Cerebellar cortex (tissue), 1 donor: ENCODE results near the gene TTLL8.

ENCODE experiments used
- DNase-seq: peaks from one replicate; pipeline ENCODE4 v3.0.0-alpha.2; 2015; ENCODE audit warnings: low spot score

Gene TTLL8

GRCh38 chr22:50061824-50062355 is 3.8 kb upstream of the TTLL8 start:
- no peak for DNase-seq

GRCh38 chr22:50061141-50061823 is 3.2 kb upstream of the TTLL8 start:
- no peak for DNase-seq

DNA sequence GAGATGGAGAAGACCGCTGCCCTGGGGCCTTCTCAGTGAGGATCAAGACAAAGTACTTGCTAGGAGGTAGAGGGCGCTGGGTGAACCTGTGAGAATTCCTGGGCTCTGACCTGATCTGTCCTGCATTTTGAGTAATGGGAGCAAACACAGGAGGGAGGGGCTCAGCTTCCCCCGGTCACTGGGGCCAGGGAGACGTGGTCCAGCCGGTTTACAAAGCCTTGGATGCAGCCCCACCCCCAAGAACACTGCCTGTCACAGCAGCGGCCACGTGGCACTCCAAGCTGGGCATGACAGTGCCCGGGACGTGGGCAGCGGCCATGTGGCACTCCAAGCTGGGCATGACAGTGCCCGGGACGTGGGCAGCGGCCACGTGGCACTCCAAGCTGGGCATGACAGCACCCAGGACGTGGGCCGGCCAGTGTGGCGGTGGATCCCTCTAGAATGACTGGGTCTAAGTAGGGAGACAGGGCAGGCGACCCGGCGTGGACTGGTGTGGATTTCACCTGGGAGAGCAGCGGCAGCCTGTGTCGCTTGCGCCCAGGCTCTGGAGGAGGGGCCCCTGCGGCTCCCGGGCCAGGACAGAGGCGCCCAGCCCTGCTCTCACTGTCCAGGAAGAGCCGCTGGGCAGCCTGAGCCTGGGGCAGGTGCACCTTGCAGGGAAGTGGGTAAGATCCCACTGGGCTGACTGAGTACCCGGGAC is 2.5 kb upstream of the TTLL8 start:
- no peak for DNase-seq

GRCh38 chr22:50059881-50060262 is 1.8 kb upstream of the TTLL8 start:
- DNase-seq = no peak

DNA sequence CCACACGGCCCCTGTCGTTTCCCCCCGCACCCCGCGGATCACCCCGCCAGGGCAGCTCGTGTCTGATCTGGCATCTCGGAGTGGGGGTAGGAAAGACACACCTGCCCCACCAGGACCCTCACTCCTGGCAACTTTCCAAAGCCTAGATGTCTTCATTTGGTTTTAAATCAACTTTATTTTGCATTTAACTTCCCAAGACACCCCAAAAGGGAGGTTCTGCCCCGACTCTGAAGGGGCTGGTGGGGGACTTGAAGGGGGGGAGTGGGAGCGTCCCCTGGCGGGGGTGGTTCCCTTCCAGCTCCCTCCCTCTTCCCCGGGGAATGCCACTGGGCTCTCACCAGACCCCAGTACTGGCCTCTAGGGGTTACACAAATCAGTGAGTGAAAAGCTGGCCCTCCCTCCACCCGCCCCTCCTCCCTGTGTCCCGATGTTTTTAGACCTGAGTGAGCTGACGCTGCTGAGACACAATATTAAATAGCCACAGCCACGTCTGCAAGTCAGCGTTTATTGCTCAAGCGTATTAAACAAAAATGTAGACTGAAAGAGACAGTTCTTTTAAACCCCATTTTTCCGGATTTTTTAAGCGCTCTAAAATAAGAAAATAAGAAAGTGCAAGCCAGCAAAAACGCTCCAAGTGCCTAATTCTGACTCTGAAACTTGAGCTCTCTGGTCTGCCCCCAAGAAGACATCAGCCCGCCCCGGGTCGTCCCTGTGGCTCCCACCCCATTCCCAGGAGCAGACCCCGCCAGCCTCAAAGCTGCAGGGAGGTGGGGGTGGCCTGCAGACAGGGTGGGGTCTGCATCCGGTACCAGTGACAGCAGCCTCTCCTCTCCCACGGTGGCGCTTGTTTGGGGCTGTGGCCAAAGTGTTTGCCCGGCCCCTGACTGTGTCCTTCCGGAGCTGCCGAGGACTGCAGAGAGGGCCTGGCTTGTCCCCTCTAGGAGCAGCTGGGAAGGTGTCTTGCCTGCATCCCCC is 1.1 kb upstream of the TTLL8 start:
- peak; percentile 10 for DNase-seq

- DNase-seq = no peak
These were observed 629 bp downstream of the TTLL8 start for GRCh38 chr22:50057278-50058060.

GRCh38 chr22:50056214-50056972 is 1.7 kb downstream of the TTLL8 start:
- no peak for DNase-seq

DNA sequence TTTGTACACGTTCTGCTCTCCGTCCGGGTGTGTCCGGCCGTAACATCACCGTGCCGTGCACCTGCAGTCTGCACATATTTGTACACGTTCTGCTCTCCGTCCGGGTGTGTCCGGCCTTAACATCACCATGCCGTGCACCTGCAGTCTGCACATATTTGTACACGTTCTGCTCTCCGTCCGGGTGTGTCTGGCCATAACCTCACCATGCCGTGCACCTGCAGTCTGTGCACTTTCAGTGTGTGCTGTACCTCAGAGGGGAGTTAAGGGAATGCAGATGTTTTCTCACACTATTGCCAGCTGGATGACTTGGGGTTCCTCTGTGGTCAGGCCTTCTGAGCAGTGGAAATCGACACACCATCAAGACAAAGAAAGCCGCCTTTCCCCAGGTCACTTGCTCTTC is 4.2 kb downstream of the TTLL8 start:
- no peak for DNase-seq

GRCh38 chr22:50051930-50052329 is 6.2 kb downstream of the TTLL8 start:
- DNase-seq = no peak

- no peak for DNase-seq
These were observed 8.6 kb downstream of the TTLL8 start for GRCh38 chr22:50049299-50050195.

DNA sequence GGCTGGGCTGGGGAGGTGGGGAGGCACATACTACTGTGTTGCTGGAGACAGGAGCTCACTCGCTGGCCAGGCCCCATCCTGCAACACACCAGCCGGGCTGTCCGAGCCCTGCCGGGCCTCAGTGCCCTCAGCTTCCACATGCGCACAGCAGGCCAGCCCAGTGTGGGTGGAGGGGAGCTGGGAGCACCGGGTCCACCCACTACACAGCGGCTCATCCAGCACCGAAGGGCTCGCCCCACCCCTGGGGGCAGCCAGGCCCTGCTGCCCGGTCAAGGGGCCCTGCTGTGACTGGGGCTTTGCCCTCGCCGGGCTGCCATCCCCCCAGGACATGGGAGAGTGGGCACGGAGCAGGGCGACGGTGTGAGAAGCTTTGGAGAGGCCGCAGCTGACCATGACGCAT is 9.3 kb downstream of the TTLL8 start:
- no peak for DNase-seq

- DNase-seq = no peak
These were observed 9.9 kb downstream of the TTLL8 start for GRCh38 chr22:50048061-50048765.

DNA sequence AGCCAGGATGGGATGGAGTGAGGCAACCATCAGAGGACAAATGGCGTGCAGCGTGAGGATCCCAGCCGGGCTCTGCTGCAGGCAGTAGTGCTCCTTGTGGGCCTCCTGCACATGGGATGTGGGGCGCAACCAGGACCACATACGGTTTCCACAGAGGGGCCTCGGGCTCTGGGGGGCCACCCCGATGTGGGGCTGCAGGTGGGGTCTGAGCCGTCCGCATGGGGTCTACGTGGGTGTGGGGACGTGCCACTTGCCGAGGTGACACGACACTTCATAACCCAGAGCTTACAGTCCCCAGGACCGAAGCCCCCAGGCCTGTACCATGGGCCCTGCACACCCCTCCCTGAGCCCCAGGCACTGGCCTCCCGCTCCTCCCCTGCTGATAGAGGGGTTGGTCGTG is 10.8 kb downstream of the TTLL8 start:
- DNase-seq = no peak

- no peak for DNase-seq
These were observed 11.4 kb downstream of the TTLL8 start for GRCh38 chr22:50046481-50047245.

- no peak for DNase-seq
These were observed 12.1 kb downstream of the TTLL8 start for GRCh38 chr22:50046019-50046415.

- no peak for DNase-seq
These were observed 12.7 kb downstream of the TTLL8 start for GRCh38 chr22:50045211-50046018.

DNA sequence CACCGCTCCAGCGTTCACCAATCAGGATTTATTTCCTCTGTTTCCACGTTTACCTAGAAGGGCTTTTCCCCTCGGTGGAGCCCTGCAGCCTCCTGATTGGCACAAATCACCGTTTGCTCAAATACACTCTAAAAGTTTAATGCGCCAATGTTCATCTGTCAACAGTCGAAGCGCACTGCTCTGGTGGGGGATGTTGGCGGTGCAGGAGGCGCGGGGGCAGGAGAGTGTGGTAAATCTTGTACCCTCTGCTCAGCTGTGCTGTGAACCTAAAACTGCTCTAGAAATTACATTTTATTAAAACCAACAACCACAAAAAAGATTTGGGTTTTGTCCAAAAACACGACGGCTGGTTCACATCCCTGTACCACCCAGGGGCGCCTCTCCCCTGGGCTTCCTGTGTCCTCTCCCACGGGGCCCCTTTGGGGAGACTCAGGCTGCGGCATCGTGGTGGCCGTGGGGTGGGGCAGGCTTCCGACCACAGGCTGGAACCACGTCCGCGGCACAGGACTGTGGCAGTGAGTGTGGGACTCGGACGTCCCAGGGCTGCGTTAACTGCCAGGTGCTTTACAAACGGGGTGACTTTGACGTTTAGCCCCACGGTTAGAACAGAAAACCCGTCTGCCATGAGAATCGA is 13.5 kb downstream of the TTLL8 start:
- DNase-seq = no peak
